NB4 (cell line): ENCODE results near the gene ESR1.

Source experiments
- DNase-seq: peaks from one replicate; pipeline ENCODE4 v3.0.0; 2010; ENCODE audit warnings: low read depth
- H3K4me3 ChIP-seq: one replicate; pipeline ENCODE4 v1.5.1; 2011; ENCODE audit warnings: mild to moderate bottlenecking, low read depth, low read length, moderate library complexity
- MYC ChIP-seq: IDR thresholded peaks from 2 replicates; pipeline ENCODE4 v1.6.1; 2011; ENCODE audit warnings: low read depth, low read length
- POLR2A ChIP-seq: IDR thresholded peaks from 2 replicates; pipeline ENCODE4 v1.6.1; 2011; ENCODE audit warnings: mild to moderate bottlenecking; ENCODE audit not compliant: insufficient read length; ENCODE audit errors: extremely low read depth
- TF ChIP-seq, protein P1 (sequence below): IDR thresholded peaks from 2 replicates; pipeline ENCODE4 v1.6.1; 2011; ENCODE audit warnings: low read depth, low read length
- TF ChIP-seq, protein P2 (sequence below): IDR thresholded peaks from one replicate; pipeline ENCODE4 v1.5.1; 2012; ENCODE audit warnings: low read depth, low read length

The ESR1 gene

DNA sequence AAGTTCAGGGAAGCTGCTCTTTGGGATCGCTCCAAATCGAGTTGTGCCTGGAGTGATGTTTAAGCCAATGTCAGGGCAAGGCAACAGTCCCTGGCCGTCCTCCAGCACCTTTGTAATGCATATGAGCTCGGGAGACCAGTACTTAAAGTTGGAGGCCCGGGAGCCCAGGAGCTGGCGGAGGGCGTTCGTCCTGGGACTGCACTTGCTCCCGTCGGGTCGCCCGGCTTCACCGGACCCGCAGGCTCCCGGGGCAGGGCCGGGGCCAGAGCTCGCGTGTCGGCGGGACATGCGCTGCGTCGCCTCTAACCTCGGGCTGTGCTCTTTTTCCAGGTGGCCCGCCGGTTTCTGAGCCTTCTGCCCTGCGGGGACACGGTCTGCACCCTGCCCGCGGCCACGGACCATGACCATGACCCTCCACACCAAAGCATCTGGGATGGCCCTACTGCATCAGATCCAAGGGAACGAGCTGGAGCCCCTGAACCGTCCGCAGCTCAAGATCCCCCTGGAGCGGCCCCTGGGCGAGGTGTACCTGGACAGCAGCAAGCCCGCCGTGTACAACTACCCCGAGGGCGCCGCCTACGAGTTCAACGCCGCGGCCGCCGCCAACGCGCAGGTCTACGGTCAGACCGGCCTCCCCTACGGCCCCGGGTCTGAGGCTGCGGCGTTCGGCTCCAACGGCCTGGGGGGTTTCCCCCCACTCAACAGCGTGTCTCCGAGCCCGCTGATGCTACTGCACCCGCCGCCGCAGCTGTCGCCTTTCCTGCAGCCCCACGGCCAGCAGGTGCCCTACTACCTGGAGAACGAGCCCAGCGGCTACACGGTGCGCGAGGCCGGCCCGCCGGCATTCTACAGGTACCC is at the start of gene ESR1:
TSS of gene ESR1 (plus strand) at position 170 of the 858 bp plus-strand sequence. CDS start at position 401, 231 bp downstream.
- H3K4me3 ChIP-seq: no peak within 1 kb of the TSS
- TF ChIP-seq, protein P1, sequence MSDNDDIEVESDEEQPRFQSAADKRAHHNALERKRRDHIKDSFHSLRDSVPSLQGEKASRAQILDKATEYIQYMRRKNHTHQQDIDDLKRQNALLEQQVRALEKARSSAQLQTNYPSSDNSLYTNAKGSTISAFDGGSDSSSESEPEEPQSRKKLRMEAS: no peak
- TF ChIP-seq, protein P2, sequence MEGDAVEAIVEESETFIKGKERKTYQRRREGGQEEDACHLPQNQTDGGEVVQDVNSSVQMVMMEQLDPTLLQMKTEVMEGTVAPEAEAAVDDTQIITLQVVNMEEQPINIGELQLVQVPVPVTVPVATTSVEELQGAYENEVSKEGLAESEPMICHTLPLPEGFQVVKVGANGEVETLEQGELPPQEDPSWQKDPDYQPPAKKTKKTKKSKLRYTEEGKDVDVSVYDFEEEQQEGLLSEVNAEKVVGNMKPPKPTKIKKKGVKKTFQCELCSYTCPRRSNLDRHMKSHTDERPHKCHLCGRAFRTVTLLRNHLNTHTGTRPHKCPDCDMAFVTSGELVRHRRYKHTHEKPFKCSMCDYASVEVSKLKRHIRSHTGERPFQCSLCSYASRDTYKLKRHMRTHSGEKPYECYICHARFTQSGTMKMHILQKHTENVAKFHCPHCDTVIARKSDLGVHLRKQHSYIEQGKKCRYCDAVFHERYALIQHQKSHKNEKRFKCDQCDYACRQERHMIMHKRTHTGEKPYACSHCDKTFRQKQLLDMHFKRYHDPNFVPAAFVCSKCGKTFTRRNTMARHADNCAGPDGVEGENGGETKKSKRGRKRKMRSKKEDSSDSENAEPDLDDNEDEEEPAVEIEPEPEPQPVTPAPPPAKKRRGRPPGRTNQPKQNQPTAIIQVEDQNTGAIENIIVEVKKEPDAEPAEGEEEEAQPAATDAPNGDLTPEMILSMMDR: no peak
- TF ChIP-seq MYC: no peak
- TF ChIP-seq POLR2A: no peak
- no peak for DNase-seq

DNA sequence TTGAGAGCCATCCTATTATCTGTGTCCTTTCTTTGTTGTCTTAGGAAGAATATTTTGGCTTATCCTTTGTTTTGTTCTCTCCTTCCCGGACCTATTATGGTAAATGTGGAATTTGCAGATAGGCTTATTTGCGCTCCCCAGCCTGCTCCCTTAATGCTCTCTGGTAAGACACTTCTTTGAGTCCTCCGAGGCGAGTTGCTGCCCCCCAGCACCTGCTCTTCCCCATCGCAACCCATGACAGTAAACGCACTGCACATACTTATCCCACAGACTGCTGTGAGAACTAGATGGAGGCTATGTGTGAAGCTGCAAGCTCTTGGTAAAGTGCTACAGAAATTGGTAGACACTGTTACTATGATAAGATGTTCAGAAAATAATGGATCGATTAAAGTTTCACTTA is 47.0 kb upstream of the ESR1 start:
- DNase-seq: no peak
- H3K4me3 ChIP-seq: no peak overlapping the region
- TF ChIP-seq MYC: no peak
- TF ChIP-seq, protein P1: no peak
- no peak for TF ChIP-seq POLR2A
- TF ChIP-seq, protein P2: no peak

DNA sequence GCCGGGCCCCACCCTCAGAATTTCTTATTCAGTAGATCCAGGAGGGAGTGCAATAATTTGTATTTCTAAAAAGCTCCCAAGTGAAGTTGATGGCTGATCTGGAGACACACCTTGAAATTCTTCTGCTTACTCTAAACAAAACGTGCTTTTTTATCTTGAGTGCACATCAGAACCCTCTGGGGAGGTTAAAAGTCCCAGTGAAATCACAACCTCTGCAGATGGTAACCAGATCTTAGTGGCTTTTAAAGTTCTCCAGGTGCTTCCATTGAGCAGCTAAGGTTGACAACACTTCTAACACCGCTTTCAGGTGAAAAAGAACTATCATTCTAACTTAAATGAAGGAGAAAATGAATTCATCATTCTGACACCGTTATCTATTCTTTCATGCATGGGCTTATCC is 45.6 kb upstream of the ESR1 start:
- TF ChIP-seq MYC: no peak
- TF ChIP-seq, protein P2: no peak
- TF ChIP-seq, protein P1: no peak
- H3K4me3 ChIP-seq: no peak overlapping the region
- no peak for DNase-seq

DNA sequence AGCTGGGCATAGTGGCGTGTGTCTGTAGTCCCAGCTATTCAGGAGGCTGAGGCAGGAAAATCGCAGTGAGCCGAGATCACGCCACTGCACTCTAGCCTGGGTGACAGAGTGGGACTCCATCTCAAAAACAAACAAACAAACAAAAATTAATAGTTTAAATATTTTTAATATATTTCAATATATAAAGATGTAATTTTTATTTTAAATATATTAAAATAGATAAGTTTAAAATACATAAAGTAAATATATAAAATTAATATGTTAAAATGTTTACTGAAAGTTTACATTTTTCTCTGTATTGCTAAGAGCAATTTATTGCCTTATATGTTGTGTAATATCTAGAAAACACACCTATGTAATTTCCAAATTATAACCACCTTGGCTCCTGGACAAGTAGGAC is 44.7 kb upstream of the ESR1 start:
- TF ChIP-seq POLR2A: no peak
- TF ChIP-seq, protein P2: no peak
- no peak for TF ChIP-seq MYC
- TF ChIP-seq, protein P1: no peak
- no peak for DNase-seq
- no peak overlapping the region for H3K4me3 ChIP-seq

DNA sequence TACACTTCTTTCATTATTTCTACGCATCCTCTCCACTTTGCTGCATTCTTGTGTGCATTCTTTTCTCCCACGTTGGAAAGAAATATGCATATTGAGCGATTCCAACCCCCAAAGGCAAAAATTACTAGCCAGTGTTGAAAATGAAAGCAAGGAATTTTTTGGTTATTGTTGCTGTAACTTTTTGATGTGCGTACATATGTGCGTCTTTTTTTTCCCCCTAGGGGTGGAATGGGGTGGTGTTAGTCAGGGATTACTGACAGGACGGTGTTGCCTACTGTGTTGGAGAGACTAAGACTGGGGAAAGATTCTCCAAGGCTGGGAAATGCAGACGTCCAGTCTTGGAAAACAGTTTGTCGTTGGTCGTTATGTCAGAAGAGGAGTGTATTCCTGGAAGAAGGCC is 44.2 kb upstream of the ESR1 start:
- TF ChIP-seq, protein P1: no peak
- TF ChIP-seq POLR2A (no peak), MYC (no peak)
- TF ChIP-seq, protein P2: no peak
- no peak for DNase-seq
- no peak overlapping the region for H3K4me3 ChIP-seq
